ENCODE results near the gene ZBP1.

ZBP1 gene

DNA sequence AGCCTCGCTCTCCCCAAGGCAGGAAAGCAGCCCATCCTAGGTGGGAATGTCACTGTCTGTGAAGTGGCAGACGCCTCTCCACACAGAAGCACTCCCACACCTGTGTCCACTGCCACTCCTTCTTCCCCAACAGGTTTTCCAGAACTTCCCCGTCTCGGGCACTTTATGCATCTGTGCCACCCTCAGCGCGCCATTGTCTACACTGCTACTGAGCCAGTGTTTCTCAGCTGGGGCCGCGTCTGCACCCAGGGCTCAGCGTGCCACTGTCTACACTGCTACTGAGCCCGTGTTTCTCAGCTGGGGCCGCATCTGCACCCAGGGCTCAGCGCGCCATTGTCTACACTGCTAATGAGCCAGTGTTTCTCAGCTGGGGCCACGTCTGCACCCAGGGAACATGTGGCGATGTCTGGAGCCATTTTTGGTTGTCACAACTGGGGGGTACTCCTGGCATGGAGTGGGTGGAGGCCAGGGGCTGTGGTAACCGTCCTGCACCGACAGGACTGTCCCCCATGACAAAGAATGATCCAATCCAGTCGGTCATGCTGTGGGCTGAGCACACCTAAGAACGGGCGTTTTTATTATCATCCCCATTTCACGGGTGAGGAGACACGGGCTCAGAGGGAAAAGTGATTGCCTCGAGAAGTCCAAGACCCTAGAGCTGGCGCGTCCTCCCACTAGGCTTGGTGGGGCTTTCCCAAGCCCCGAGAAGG is 41.7 kb upstream of the ZBP1 start:
- H3K4me2 ChIP-seq (ENCODE audit: low read length), result no peak overlapping the region
- H3F3A ChIP-seq (ENCODE audit: control insufficient read depth, insufficient read depth), result no peaks in the 10 kb centered on the region
- no peak for TF ChIP-seq EZH2phosphoT487 (IDR thresholded peaks at IDR 0.05; ENCODE audit: borderline replicate concordance, low read length)
- TF ChIP-seq, protein P1, sequence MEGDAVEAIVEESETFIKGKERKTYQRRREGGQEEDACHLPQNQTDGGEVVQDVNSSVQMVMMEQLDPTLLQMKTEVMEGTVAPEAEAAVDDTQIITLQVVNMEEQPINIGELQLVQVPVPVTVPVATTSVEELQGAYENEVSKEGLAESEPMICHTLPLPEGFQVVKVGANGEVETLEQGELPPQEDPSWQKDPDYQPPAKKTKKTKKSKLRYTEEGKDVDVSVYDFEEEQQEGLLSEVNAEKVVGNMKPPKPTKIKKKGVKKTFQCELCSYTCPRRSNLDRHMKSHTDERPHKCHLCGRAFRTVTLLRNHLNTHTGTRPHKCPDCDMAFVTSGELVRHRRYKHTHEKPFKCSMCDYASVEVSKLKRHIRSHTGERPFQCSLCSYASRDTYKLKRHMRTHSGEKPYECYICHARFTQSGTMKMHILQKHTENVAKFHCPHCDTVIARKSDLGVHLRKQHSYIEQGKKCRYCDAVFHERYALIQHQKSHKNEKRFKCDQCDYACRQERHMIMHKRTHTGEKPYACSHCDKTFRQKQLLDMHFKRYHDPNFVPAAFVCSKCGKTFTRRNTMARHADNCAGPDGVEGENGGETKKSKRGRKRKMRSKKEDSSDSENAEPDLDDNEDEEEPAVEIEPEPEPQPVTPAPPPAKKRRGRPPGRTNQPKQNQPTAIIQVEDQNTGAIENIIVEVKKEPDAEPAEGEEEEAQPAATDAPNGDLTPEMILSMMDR (IDR thresholded peaks at IDR 0.05; ENCODE audit: low read depth, low read length, poor library complexity, severe bottlenecking), result no peak
- peaks cover 4% of the 10 kb centered on the region; the same call in 1 of the 2 replicates for H4K20me1 ChIP-seq (ENCODE audit: control insufficient read depth, insufficient read depth, low read depth, low read length)
- no peak overlapping the region for H3K27ac ChIP-seq (ENCODE audit: low read depth, low read length)
- H3K9me2 ChIP-seq (replicated peaks; ENCODE audit: control insufficient read depth, low read length), result no peaks in the 10 kb centered on the region
- no peaks in the 10 kb centered on the region for H3K27me3 ChIP-seq (ENCODE audit: control insufficient read depth, low read length)
- H3K9me3 ChIP-seq (ENCODE audit: control insufficient read depth, insufficient read depth, low read length), result no peaks in the 10 kb centered on the region
- no peaks in the 10 kb centered on the region; the same call in 1 of the 2 replicates for H3K79me2 ChIP-seq (ENCODE audit: control insufficient read depth, low read length)
- peaks cover 27% of the 10 kb centered on the region for H3K4me1 ChIP-seq (ENCODE audit: control insufficient read depth, low read length)
- no peak overlapping the region for H3K4me3 ChIP-seq (ENCODE audit: low read length)
- H3K36me3 ChIP-seq (ENCODE audit: control insufficient read depth, low read length), result peaks cover 7% of the 10 kb centered on the region

DNA sequence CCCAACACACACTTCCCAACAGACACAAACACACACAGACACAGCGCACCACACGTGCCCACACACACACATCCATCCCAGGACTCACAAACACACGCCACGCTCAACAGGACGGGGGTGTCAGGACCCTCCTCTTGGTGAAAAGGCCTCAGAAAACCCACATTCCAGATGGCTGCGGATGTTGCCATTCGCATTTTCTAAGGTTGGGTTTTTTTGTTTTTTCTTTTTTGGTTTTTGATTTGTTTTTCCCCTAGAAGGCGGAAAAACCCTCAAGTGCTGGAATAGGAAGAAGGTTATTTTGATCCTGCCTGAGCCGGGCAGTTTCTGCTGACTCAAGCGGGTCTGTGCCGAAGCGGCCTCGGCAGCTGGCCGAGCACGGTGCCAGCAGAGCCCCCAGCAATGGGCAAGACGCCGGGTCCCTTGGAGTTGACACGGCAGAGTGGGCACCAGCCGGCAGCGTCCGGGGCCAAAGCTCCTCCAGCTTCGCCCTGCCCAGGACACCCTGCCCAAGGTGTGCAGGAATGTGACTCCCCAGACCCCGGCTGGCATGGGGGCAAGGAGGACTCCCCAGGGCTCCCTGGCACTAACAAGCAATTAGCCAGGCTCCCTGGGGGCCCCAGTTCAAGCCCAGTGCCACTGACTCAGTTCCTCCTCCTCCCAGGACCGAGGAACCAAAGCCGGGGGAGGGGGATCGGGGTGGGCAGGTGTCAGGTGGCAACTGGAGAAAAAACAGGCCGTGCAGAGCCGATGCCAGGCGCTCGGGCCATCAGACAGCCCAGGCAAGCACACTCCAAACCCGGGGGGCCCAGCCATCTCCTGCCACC is 40.9 kb upstream of the ZBP1 start:
- H3K27ac ChIP-seq (ENCODE audit: low read depth, low read length), result no peak overlapping the region

DNA sequence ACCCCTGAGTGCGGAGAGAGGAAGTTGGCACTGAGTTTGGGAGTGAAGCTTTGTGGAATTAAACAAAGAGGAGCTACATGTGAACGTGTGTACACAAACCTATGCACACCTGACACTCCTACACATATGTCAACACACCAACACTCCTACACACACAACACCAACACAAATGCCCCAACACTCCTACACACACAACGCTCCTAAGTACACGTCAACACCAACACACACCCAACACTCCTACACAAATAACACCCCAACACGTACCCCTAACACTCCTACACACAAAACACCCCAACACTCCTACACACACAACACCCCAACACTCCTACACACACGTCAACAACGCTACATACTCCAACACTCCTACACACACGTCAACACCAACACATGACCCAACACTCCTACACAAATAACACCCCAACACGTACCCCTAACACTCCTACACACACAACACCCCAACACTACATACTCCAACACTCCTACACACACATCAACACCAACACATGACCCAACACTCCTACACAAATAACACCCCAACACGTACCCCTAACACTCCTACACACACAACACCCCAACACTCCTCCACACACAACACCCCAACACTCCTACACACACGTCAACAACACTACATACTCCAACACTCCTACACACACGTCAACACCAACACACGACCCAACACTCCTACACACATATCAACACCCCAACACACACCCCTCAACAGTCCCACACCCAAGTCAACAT is 40.1 kb upstream of the ZBP1 start:
- peaks cover 27% of the 10 kb centered on the region for H3K4me1 ChIP-seq (ENCODE audit: control insufficient read depth, low read length)
- H3K4me2 ChIP-seq (ENCODE audit: low read length), result no peak overlapping the region
- no peak overlapping the region for H3K4me3 ChIP-seq (ENCODE audit: low read length)
- H3K36me3 ChIP-seq (ENCODE audit: control insufficient read depth, low read length), result peaks cover 8% of the 10 kb centered on the region
- H3K27ac ChIP-seq (ENCODE audit: low read depth, low read length), result no peak overlapping the region
- TF ChIP-seq, protein P1 (IDR thresholded peaks at IDR 0.05; ENCODE audit: low read depth, low read length, poor library complexity, severe bottlenecking), result no peak
- no peak for TF ChIP-seq EZH2phosphoT487 (IDR thresholded peaks at IDR 0.05; ENCODE audit: borderline replicate concordance, low read length)
- H3K9me3 ChIP-seq (ENCODE audit: control insufficient read depth, insufficient read depth, low read length), result no peaks in the 10 kb centered on the region
- no peaks in the 10 kb centered on the region for H3F3A ChIP-seq (ENCODE audit: control insufficient read depth, insufficient read depth)
- no peaks in the 10 kb centered on the region; the same call in 1 of the 2 replicates for H3K79me2 ChIP-seq (ENCODE audit: control insufficient read depth, low read length)
- H4K20me1 ChIP-seq (ENCODE audit: control insufficient read depth, insufficient read depth, low read depth, low read length), result peaks cover 3% of the 10 kb centered on the region; the same call in 1 of the 2 replicates
- no peaks in the 10 kb centered on the region for H3K9me2 ChIP-seq (replicated peaks; ENCODE audit: control insufficient read depth, low read length)
- H3K27me3 ChIP-seq (ENCODE audit: control insufficient read depth, low read length), result no peaks in the 10 kb centered on the region

More for the DNA sequence above, 40.9 kb upstream of the ZBP1 start:
- Histone ChIP-seq H3K4me3 (ENCODE audit: low read length) (no peak overlapping the region), H3K36me3 (ENCODE audit: control insufficient read depth, low read length) (peaks cover 8% of the 10 kb centered on the region), H3K79me2 (ENCODE audit: control insufficient read depth, low read length) (no peaks in the 10 kb centered on the region; the same call in 1 of the 2 replicates), H4K20me1 (ENCODE audit: control insufficient read depth, insufficient read depth, low read depth, low read length) (peaks cover 4% of the 10 kb centered on the region; the same call in 1 of the 2 replicates), H3F3A (ENCODE audit: control insufficient read depth, insufficient read depth) (no peaks in the 10 kb centered on the region), H3K9me2 (replicated peaks; ENCODE audit: control insufficient read depth, low read length) (no peaks in the 10 kb centered on the region), H3K4me2 (ENCODE audit: low read length) (no peak overlapping the region), H3K27me3 (ENCODE audit: control insufficient read depth, low read length) (no peaks in the 10 kb centered on the region), H3K4me1 (ENCODE audit: control insufficient read depth, low read length) (peaks cover 27% of the 10 kb centered on the region), H3K9me3 (ENCODE audit: control insufficient read depth, insufficient read depth, low read length) (no peaks in the 10 kb centered on the region)
- TF ChIP-seq EZH2phosphoT487 (IDR thresholded peaks at IDR 0.05; ENCODE audit: borderline replicate concordance, low read length), result no peak
- TF ChIP-seq, protein P1 (IDR thresholded peaks at IDR 0.05; ENCODE audit: low read depth, low read length, poor library complexity, severe bottlenecking), result no peak
